Stomach (tissue), 9 donors: ENCODE results near the gene C19orf33. TPM values are rescaled to one million over a fixed set of nuclear protein-coding genes. Genes with fewer than 3 reads are reported as not detected.

Experiments used
- DNase-seq, 2 donors: peaks; one replicate each; pipeline versions ENCODE4 v3.0.0 to v3.0.0-alpha.2; 2013 to 2019
- H3K27ac ChIP-seq, 5 donors: fragments of 200-600 bp in 4 of 5; sonication (generic) in 4 of 5; one replicate each; pipeline ENCODE4 v1.5.1; 2013 to 2019; ENCODE audit warnings: mild to moderate bottlenecking in 1 of 5, moderate library complexity in 1 of 5
- H3K27me3 ChIP-seq, 3 donors: fragments of 200-600 bp; sonication (generic); one replicate each; pipeline ENCODE4 v1.5.1; 2017 to 2019; ENCODE audit warnings: mixed run types in 1 of 3
- H3K36me3 ChIP-seq, 4 donors: fragments of 200-600 bp; sonication (generic); 1 replicate in 3 of 4; 2 replicates in 1 of 4; pipeline ENCODE4 v1.5.1; 2016 to 2019
- H3K4me1 ChIP-seq, 4 donors: fragments of 200-600 bp; sonication (generic); one replicate each; pipeline ENCODE4 v1.5.1; 2016 to 2019
- H3K4me3 ChIP-seq, 4 donors: fragments of 200-600 bp; sonication (generic) in 3 of 4; one replicate each; pipeline ENCODE4 v1.5.1; 2016 to 2019; ENCODE audit warnings: mild to moderate bottlenecking in 1 of 4
- H3K9me3 ChIP-seq, 4 donors: fragments of 200-600 bp; sonication (generic); one replicate each; pipeline ENCODE4 v1.5.1; 2016 to 2019
- EP300 ChIP-seq: sonication (generic); formaldehyde crosslinking; IDR thresholded peaks from one replicate; pipeline ENCODE4 v1.6.1; 2017; ENCODE audit warnings: antibody characterized with exemption
- POLR2A ChIP-seq, 4 donors: fragments of 450-650 bp; IDR thresholded peaks; one replicate each; pipeline ENCODE4 v1.6.1; 2016; ENCODE audit warnings: antibody characterized with exemption in 4 of 4, control low read depth in 2 of 4, mild to moderate bottlenecking in 1 of 4, moderate library complexity in 1 of 4
- POLR2AphosphoS5 ChIP-seq, 3 donors: sonication (generic); formaldehyde crosslinking; IDR thresholded peaks; one replicate each; pipeline ENCODE4 v1.6.1; 2016; ENCODE audit warnings: antibody characterized with exemption in 3 of 3
- WGBS, 5 donors: extraction: QIAGEN DNeasy Blood & Tissue Kit in 3 of 5; methylation state at CpG; one replicate each; pipeline versions ENCODE4 v1.1.5 to v1.1.7; 2013 to 2018; 5-methylcytosine and 5-hydroxymethylcytosine counted together
- intact Hi-C: fragments of 100-400 bp; cut with DNase I; formaldehyde crosslinking; loops from one replicate; pipeline ENCODE4 v1.15.1; 2023; ENCODE audit warnings: low total_unique reads
- polyA plus RNA-seq, 3 donors: library from polyadenylated mRNA; stranded (reverse); fragments of 200-250 nt; gene quantifications; one replicate each; pipeline ENCODE4 v1.2.3, GENCODE V29; 2013
- total RNA-seq, 5 donors: library from RNA; depleted of rRNA; stranded (reverse); fragments of >200 nt; gene quantifications; one replicate each; pipeline versions ENCODE4 v1.1.0 to v1.2.3, GENCODE V29; 2014 to 2016
- TF ChIP-seq, protein P1 (sequence below), 7 experiments: fragments of 450-650 bp in 4 of 7; fragments of 200-600 bp in 3 of 7; sonication (generic) in 3 of 7; IDR thresholded peaks; one replicate each; pipeline ENCODE4 v1.5.1; 2016 to 2019; ENCODE audit warnings: antibody characterized with exemption in 7 of 7, control low read depth in 2 of 7, mild to moderate bottlenecking in 1 of 7
- donor health status: healthy with polysubstance abuse.
- donor health status: Bipolar disorder and iron deficiency.
- donor health status: healthy.

Gene C19orf33
- total and polyA plus RNA-seq, 8 donors: 33.5 to 1,069 (median 286) TPM

DNA sequence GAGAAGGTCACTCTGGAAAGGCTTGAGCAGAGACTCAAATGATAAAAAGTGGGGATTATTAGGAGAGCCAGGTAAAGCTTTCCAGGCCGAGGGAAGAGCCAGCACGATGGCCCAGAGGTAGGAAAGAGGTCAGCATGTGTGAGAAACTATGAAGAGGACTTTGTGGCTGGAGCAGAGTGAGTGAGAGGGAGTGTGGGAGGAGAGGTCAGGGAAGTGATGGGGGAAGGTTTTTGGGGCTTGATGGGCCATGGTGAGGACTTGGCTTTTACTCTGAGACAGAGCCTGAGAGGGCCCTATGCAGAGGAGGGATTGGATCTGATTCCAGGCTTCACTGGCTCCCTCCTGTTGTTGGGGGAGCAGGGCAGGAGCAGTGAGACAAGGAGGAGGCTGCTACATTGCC is 36.9 kb downstream of the C19orf33 start:
- H3K9me3 ChIP-seq: no peaks in the 10 kb centered on the region
- no peak for DNase-seq
- peaks cover 0 to 42% (median 4%) of the 10 kb centered on the region in 4 donors for H3K36me3 ChIP-seq
- TF ChIP-seq POLR2A (IDR thresholded peaks at IDR 0.05): no peak
- no peak for TF ChIP-seq POLR2AphosphoS5 (IDR thresholded peaks at IDR 0.05)
- TF ChIP-seq EP300: no peak
- TF ChIP-seq, protein P1, sequence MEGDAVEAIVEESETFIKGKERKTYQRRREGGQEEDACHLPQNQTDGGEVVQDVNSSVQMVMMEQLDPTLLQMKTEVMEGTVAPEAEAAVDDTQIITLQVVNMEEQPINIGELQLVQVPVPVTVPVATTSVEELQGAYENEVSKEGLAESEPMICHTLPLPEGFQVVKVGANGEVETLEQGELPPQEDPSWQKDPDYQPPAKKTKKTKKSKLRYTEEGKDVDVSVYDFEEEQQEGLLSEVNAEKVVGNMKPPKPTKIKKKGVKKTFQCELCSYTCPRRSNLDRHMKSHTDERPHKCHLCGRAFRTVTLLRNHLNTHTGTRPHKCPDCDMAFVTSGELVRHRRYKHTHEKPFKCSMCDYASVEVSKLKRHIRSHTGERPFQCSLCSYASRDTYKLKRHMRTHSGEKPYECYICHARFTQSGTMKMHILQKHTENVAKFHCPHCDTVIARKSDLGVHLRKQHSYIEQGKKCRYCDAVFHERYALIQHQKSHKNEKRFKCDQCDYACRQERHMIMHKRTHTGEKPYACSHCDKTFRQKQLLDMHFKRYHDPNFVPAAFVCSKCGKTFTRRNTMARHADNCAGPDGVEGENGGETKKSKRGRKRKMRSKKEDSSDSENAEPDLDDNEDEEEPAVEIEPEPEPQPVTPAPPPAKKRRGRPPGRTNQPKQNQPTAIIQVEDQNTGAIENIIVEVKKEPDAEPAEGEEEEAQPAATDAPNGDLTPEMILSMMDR (IDR thresholded peaks at IDR 0.05): no peak
- H3K27me3 ChIP-seq: no peaks in the 10 kb centered on the region
- no peak overlapping the region for H3K27ac ChIP-seq
- intact Hi-C loops: no loop called here
- no peak overlapping the region for H3K4me3 ChIP-seq
- WGBS, 5 donors: 91 to 96% (median 92%) methylated on average over 2 of the region's 2 CpGs
- H3K4me1 ChIP-seq: peaks cover 7 to 21% (median 15%) of the 10 kb centered on the region in 4 donors

DNA sequence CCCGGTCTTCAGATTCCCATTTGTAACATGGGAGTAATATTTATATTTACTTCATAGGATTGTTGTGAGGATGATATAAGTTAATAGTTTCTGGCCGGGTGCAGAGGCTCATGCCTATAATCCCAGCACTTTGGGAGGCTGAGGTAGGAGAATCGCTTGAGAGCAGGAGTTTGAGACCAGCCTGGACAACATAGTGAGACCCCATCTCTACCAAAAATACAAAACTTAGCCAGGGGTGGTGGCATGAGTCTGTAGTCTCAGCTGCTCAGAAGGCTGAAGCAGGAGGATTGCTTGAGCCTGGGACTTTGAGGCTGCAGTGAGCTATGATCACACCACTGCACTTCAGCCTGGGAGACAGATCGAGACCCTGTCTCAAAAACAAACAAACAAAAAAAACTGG is 42.8 kb downstream of the C19orf33 start:
- Histone ChIP-seq H3K4me3 (no peak overlapping the region), H3K27me3 (peaks cover 0 to 7% (median 0%) of the 10 kb centered on the region in 3 donors), H3K4me1 (no peaks in the 10 kb centered on the region), H3K27ac (no peak overlapping the region), H3K9me3 (no peaks in the 10 kb centered on the region), H3K36me3 (peaks cover 0 to 23% (median 4%) of the 10 kb centered on the region in 4 donors)
- no peak for TF ChIP-seq POLR2A (IDR thresholded peaks at IDR 0.05)
- no peak for TF ChIP-seq EP300
- no peak for TF ChIP-seq POLR2AphosphoS5 (IDR thresholded peaks at IDR 0.05)
- TF ChIP-seq, protein P1 (IDR thresholded peaks at IDR 0.05): no peak
- DNase-seq: no peak
- intact Hi-C loops: no loop called here
- WGBS, 5 donors: 74 to 83% (median 77%) methylated on average over 4 of the region's 4 CpGs

DNA sequence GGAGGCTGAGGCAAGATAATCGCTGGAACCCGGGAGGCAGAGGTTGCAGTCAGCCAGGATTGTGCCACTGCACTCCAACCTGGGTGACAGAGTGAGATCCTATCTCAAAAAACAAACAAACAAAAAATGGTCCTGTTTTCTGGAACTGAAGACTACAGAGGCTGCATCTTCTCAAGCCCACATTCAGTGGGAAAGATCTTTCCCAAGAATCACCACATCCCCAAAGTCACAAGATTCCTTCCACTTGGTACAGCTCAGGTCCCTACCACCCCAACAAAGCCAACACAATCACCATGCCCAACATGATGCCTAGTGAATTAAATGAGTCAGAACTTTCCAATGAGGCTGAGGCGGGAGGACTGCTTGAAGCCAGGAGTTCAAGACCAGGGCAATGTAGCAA is 46.8 kb downstream of the C19orf33 start:
- WGBS, 5 donors: 61 to 77% (median 74%) methylated on average over 3 of the region's 3 CpGs
- no peak for TF ChIP-seq POLR2A (IDR thresholded peaks at IDR 0.05)
- TF ChIP-seq, protein P1 (IDR thresholded peaks at IDR 0.05): no peak
- TF ChIP-seq EP300: no peak
- no peak for TF ChIP-seq POLR2AphosphoS5 (IDR thresholded peaks at IDR 0.05)

DNA sequence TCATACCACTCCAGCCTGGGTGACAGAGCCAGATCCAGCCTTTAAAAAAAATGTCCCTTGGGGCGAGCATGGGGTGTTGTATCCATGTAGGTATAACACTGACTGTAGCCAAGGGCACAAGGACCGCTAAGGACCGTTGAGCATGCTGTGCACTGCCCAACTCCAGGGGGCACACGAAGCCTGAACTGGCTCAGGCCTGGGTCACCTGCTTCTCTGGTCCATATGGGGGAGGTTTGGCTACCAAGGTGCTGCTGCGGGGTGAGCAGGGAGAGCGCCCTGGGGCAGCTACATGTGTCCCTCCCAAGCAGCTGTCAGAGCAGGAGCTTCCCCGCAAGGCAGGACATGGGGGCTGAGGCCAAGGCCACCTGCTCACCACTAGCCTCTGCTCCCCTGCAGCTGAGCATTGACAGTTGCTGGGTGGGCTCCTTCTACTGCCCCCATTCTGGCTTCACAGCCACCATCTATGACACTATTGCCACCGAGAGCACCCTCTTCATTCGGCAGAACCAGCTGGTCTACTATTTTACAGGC is 47.9 kb downstream of the C19orf33 start:
- intact Hi-C loops: no loop called here
- no peak for DNase-seq
- no peak overlapping the region for H3K4me3 ChIP-seq
- WGBS, 5 donors: 76 to 84% (median 79%) methylated on average over 8 to 9 of the region's 9 CpGs
- H3K27ac ChIP-seq: no peak overlapping the region
- H3K36me3 ChIP-seq: no peaks in the 10 kb centered on the region
- TF ChIP-seq POLR2A (IDR thresholded peaks at IDR 0.05) (no peak), EP300 (no peak), POLR2AphosphoS5 (IDR thresholded peaks at IDR 0.05) (no peak)
- TF ChIP-seq, protein P1 (IDR thresholded peaks at IDR 0.05): no peak
- no peaks in the 10 kb centered on the region for H3K4me1 ChIP-seq
- H3K9me3 ChIP-seq: no peaks in the 10 kb centered on the region
- peaks cover 0 to 45% (median 12%) of the 10 kb centered on the region in 3 donors for H3K27me3 ChIP-seq

More for the DNA sequence above, 46.8 kb downstream of the C19orf33 start:
- no peaks in the 10 kb centered on the region for H3K9me3 ChIP-seq
- no peak for DNase-seq
- H3K36me3 ChIP-seq: peaks cover 0 to 5% (median 0%) of the 10 kb centered on the region in 4 donors
- no peaks in the 10 kb centered on the region for H3K4me1 ChIP-seq
- H3K4me3 ChIP-seq: no peak overlapping the region
- intact Hi-C loops: no loop called here
- H3K27ac ChIP-seq: no peak overlapping the region
- peaks cover 0 to 35% (median 7%) of the 10 kb centered on the region in 3 donors for H3K27me3 ChIP-seq
